HG03025 (cell line): ENCODE data around the gene ABCD3.

Experiments
- ATAC-seq: cut with Tn5 transposase; IDR thresholded peaks from one replicate; pipeline ENCODE4 v1.9.1; 2021; ENCODE audit warnings: mild to moderate bottlenecking, moderate library complexity; ENCODE audit not compliant: unreplicated experiment, low FRiP score

The ABCD3 gene

GRCh38 chr1:94522304-94522703 lies 104.1 kb downstream of the ABCD3 start:
- no peak for ATAC-seq

- ATAC-seq: no peak
Measured at GRCh38 chr1:94524531-94524930, 106.3 kb downstream of the ABCD3 start.

- ATAC-seq: no peak
Measured at GRCh38 chr1:94526152-94526980, 108.2 kb downstream of the ABCD3 start.

GRCh38 chr1:94527447-94528031 lies 109.3 kb downstream of the ABCD3 start:
- no peak for ATAC-seq

- ATAC-seq: no peak
Measured at GRCh38 chr1:94528299-94528698, 110.1 kb downstream of the ABCD3 start.

- ATAC-seq: no peak
Measured at GRCh38 chr1:94528826-94529225, 110.6 kb downstream of the ABCD3 start.

GRCh38 chr1:94529416-94529815 lies 111.2 kb downstream of the ABCD3 start:
- ATAC-seq: no peak

GRCh38 chr1:94530373-94530878 lies 112.2 kb downstream of the ABCD3 start:
- no peak for ATAC-seq

- no peak for ATAC-seq
Measured at GRCh38 chr1:94531664-94532063, 113.5 kb downstream of the ABCD3 start.

GRCh38 chr1:94532077-94532476 lies 113.9 kb downstream of the ABCD3 start:
- ATAC-seq: no peak

- ATAC-seq: no peak
Measured at GRCh38 chr1:94535095-94535494, 116.9 kb downstream of the ABCD3 start.

- ATAC-seq: no peak
Measured at GRCh38 chr1:94535879-94536278, 117.7 kb downstream of the ABCD3 start.

GRCh38 chr1:94537254-94537653 lies 119.1 kb downstream of the ABCD3 start:
- no peak for ATAC-seq

- no peak for ATAC-seq
Measured at GRCh38 chr1:94538243-94538827, 120.1 kb downstream of the ABCD3 start.

GRCh38 chr1:94539496-94539895 lies 121.3 kb downstream of the ABCD3 start:
- no peak for ATAC-seq

GRCh38 chr1:94540440-94541245 lies 122.5 kb downstream of the ABCD3 start:
- ATAC-seq: no peak

- ATAC-seq: no peak
Measured at GRCh38 chr1:94541246-94542087, 123.3 kb downstream of the ABCD3 start, which contains the start of gene F3. TSS of gene F3 (minus strand) at chr1:94541759. CDS start at chr1:94541636, 123 bp downstream.

GRCh38 chr1:94542088-94542870 lies 124.1 kb downstream of the ABCD3 start:
- ATAC-seq: no peak

GRCh38 chr1:94543001-94543400 lies 124.8 kb downstream of the ABCD3 start:
- no peak for ATAC-seq
